Liver (tissue), 3 donors: ENCODE results near the gene SRSF10.
"Not testable (repeated sequence)": the region's sequence is repeated elsewhere in the genome, so short reads cannot be mapped to it uniquely, and the experiment has no call there.

Experiments used
- GABPA ChIP-seq, 2 donors: IDR thresholded peaks in 1 of 2; conservative IDR thresholded peaks in 1 of 2; 2 replicates each; pipeline ENCODE4 v1.6.1; 2016; ENCODE audit warnings: antibody characterized with exemption in 2 of 2, mild to moderate bottlenecking in 1 of 2, moderate library complexity in 1 of 2
- RAD21 ChIP-seq, 2 donors: IDR thresholded peaks; 2 replicates each; pipeline ENCODE4 v1.6.1; 2016; ENCODE audit warnings: antibody characterized with exemption in 2 of 2, mild to moderate bottlenecking in 2 of 2
- SP1 ChIP-seq: IDR thresholded peaks from 2 replicates; pipeline ENCODE4 v1.6.1; 2018; ENCODE audit warnings: antibody characterized with exemption, mild to moderate bottlenecking
- TAF1 ChIP-seq: conservative IDR thresholded peaks from 2 replicates; pipeline ENCODE4 v1.6.1; 2016; ENCODE audit warnings: antibody characterized with exemption, mild to moderate bottlenecking
- YY1 ChIP-seq: IDR thresholded peaks from 2 replicates; pipeline ENCODE4 v1.6.1; 2016; ENCODE audit warnings: antibody characterized with exemption, mild to moderate bottlenecking
- TF ChIP-seq, protein P1 (sequence below): fragments of 150-350 bp; IDR thresholded peaks from 2 replicates; pipeline ENCODE4 v1.5.1; 2017; ENCODE audit warnings: improper control_type of control experiment, low read depth, low read length; ENCODE audit not compliant: missing input control
- TF ChIP-seq, protein P2 (sequence below): IDR thresholded peaks from 2 replicates; pipeline ENCODE4 v1.6.1; 2016; ENCODE audit warnings: antibody characterized with exemption
- TF ChIP-seq, protein P3 (sequence below): IDR thresholded peaks from 2 replicates; pipeline ENCODE4 v1.6.1; 2016; ENCODE audit warnings: antibody characterized with exemption
- TF ChIP-seq, protein P4 (sequence below): IDR thresholded peaks from 2 replicates; pipeline ENCODE4 v1.6.1; 2016; ENCODE audit warnings: antibody characterized with exemption, mild to moderate bottlenecking
- TF ChIP-seq, protein P5 (sequence below): IDR thresholded peaks from 2 replicates; pipeline ENCODE4 v1.6.1; 2016; ENCODE audit warnings: antibody characterized with exemption
- donor health status: healthy.
- donor health status: healthy.

DNA sequence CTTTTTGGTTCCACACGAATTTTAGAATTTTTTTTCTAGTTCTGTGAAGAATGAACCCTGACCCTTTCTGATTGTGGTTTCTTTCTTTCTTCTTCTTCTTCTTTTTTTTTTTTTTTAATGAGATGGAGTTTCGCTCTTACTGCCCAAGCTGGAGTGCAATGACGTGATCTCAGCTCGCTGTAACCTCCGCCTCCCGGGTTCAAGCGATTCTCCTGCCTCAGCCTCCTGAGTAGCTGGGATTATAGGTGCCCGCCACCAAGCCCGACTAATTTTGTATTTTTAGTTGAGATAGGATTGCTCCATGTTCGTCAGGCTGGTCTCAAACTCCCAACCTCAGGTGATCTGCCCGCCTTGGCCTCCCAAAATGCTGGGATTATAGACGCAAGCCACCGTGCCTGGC is 11.9 kb upstream of the SRSF10 start:
- not testable (repeated sequence) for TF ChIP-seq GABPA (IDR thresholded peaks at IDR 0.05 in 1 of 2, conservative IDR thresholded peaks at IDR 0.05 in 1 of 2); YY1; SP1; TAF1; RAD21 (IDR thresholded peaks at IDR 0.05)
- TF ChIP-seq, protein P1, sequence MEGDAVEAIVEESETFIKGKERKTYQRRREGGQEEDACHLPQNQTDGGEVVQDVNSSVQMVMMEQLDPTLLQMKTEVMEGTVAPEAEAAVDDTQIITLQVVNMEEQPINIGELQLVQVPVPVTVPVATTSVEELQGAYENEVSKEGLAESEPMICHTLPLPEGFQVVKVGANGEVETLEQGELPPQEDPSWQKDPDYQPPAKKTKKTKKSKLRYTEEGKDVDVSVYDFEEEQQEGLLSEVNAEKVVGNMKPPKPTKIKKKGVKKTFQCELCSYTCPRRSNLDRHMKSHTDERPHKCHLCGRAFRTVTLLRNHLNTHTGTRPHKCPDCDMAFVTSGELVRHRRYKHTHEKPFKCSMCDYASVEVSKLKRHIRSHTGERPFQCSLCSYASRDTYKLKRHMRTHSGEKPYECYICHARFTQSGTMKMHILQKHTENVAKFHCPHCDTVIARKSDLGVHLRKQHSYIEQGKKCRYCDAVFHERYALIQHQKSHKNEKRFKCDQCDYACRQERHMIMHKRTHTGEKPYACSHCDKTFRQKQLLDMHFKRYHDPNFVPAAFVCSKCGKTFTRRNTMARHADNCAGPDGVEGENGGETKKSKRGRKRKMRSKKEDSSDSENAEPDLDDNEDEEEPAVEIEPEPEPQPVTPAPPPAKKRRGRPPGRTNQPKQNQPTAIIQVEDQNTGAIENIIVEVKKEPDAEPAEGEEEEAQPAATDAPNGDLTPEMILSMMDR: not testable (repeated sequence)
- TF ChIP-seq, protein P2, sequence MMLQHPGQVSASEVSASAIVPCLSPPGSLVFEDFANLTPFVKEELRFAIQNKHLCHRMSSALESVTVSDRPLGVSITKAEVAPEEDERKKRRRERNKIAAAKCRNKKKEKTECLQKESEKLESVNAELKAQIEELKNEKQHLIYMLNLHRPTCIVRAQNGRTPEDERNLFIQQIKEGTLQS: not testable (repeated sequence)
- TF ChIP-seq, protein P3, sequence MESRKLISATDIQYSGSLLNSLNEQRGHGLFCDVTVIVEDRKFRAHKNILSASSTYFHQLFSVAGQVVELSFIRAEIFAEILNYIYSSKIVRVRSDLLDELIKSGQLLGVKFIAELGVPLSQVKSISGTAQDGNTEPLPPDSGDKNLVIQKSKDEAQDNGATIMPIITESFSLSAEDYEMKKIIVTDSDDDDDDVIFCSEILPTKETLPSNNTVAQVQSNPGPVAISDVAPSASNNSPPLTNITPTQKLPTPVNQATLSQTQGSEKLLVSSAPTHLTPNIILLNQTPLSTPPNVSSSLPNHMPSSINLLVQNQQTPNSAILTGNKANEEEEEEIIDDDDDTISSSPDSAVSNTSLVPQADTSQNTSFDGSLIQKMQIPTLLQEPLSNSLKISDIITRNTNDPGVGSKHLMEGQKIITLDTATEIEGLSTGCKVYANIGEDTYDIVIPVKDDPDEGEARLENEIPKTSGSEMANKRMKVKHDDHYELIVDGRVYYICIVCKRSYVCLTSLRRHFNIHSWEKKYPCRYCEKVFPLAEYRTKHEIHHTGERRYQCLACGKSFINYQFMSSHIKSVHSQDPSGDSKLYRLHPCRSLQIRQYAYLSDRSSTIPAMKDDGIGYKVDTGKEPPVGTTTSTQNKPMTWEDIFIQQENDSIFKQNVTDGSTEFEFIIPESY: not testable (repeated sequence)
- TF ChIP-seq, protein P4, sequence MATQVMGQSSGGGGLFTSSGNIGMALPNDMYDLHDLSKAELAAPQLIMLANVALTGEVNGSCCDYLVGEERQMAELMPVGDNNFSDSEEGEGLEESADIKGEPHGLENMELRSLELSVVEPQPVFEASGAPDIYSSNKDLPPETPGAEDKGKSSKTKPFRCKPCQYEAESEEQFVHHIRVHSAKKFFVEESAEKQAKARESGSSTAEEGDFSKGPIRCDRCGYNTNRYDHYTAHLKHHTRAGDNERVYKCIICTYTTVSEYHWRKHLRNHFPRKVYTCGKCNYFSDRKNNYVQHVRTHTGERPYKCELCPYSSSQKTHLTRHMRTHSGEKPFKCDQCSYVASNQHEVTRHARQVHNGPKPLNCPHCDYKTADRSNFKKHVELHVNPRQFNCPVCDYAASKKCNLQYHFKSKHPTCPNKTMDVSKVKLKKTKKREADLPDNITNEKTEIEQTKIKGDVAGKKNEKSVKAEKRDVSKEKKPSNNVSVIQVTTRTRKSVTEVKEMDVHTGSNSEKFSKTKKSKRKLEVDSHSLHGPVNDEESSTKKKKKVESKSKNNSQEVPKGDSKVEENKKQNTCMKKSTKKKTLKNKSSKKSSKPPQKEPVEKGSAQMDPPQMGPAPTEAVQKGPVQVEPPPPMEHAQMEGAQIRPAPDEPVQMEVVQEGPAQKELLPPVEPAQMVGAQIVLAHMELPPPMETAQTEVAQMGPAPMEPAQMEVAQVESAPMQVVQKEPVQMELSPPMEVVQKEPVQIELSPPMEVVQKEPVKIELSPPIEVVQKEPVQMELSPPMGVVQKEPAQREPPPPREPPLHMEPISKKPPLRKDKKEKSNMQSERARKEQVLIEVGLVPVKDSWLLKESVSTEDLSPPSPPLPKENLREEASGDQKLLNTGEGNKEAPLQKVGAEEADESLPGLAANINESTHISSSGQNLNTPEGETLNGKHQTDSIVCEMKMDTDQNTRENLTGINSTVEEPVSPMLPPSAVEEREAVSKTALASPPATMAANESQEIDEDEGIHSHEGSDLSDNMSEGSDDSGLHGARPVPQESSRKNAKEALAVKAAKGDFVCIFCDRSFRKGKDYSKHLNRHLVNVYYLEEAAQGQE: not testable (repeated sequence)
- TF ChIP-seq, protein P5, sequence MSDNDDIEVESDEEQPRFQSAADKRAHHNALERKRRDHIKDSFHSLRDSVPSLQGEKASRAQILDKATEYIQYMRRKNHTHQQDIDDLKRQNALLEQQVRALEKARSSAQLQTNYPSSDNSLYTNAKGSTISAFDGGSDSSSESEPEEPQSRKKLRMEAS: not testable (repeated sequence)
